ENCODE results near the gene PLS1.

PLS1 gene

DNA sequence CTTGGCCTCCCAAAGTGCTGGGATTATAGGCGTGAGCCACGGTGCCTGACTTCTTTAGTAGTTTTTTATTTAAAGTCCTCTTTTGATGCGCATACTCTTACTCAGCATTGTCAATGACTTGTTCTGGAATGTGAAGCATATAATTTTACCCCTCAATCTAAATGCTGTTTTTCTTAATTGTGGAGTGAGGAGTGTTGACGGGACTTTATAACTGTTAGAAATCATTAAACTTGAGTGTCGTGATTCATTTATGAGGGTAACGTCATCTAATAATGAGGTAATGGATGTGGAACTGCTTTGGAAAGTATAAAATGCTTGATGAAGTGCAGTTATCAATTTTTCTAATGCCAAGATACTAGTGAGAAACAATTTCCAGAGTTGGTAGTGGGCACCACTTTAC lies 48.3 kb downstream of the PLS1 start:
- no peak for DNase-seq (ENCODE audit: low read depth)

DNA sequence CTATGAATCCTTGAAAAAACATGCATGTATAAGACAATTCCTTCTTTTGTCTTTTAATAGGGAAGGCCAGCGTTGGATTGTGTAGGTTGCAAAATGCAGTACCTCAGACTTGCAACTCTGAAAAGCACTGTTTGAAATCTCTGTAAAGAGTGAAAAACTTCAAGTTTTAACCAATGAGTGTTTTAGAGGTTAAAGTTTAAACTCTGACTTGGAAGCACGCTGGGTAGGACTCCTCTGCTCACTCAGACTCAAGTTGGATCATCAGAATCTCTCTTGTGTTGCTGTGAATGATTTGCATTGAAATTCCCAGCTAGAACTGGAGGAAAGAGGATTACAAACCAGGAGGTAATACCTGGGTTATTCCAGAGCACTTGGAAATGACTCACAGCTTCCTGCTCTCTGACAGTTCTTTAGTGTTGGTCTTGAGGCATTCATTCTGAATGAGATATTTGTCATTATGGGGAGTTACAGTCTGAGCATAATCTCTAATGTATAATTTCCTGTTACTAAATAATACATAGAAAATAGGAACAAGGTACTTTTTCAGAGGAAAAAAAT lies 49.1 kb downstream of the PLS1 start:
- no peak for DNase-seq (ENCODE audit: low read depth)

DNA sequence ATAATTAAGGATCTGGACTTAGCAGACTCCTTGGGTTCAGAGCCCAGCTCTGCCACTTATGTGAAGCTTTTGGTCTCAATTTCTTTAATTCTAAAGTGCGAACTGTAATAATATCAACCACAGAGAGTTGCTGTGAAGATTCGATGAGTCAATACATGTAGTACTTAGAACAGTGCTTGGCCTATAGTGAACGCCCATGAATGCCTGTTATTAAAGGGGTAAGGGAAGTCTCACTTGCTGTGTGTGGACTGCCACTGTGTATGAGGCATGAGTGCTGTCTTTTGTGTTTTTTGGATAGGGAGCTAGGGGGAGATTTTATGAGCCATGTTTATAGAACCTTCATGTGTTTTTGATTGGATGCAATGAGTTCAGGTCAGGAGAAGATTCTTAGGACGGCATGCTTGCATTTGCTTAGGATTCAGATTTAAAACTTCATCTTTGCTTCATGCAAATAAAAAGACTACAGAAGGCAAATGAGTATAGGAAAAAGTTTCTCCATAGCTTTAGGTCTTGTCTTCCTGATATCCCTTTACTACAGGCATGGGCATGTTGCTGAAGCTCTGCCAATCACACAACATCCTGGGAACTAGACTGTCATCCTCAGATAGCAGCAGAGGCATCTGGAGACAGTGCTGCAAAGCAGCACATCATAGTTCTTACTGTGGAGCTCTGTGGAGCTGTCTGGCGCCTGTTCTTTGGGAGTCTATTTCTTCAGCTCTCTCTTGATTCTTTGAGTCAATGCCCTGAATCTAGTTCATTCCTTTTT lies 50.0 kb downstream of the PLS1 start:
- no peak for DNase-seq (ENCODE audit: low read depth)

DNA sequence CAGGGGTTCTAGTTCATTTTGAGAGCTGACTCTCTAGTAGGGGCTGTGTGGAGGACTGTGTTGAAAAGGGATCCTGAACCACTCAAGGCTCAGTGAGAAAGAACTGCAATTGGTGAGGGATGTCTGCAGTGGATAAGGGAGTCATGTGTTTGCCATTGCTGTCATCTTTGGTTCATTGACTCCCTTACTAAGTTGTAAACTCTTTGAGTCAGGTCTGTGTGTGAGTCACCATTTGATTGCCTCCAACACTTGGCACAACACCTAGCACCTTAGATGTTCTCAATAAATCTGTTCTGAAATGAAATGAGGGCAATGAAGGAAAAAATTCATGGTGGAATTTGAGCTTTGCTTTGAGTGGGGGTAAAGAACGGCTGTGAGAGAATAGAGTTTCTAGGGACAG lies 51.7 kb downstream of the PLS1 start:
- DNase-seq (ENCODE audit: low read depth), result no peak

DNA sequence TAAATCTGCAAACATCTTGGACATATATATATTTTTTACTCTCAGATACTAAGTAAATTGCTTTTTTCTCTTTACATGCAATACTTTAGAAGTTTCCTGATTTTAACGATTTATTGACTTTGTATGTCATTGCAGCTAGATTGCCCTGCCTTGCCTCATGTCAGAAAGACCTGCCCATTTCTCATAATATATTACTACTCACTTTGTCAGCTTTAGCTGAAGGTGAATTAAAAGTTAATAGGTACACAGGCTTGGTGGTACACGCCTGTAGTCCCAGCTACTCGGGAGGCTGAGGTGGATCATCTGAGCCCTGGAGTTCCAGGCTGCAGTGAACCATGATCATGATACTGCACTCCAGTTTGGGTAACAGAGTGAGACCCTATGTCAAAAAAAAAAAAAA lies 52.8 kb downstream of the PLS1 start:
- DNase-seq (ENCODE audit: low read depth), result no peak

DNA sequence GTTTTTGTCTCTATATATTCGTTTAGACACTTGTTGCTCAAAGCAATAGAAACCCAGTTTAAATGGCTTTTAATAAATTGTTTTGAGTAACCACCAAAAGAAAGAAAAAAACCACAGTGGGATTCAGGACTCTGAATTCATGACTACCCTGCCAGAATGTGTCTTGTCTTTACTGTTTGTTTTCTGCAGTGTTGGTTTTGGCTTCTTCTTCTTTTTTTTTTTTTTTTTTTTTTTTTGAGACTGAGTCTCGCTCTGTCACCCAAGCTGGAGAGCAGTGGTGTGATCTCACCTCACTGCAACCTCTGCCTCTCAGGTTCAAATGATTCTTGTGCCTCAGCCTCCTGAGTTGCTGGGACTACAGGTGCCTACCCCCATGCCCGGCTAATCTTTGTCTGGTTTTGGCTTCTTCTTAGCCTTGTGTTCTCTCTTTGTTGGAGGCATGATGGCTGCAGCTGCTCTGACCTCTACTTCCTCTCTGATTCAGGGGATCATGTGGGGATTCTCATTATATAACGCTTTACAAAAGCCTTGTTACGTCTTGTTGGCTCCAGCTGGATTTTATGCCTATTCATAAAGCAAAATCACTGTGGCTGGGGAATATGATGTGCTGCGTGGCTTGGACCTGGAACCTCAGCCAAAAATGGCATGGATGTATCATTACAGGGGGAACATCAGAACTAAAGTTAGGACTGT lies 54.0 kb downstream of the PLS1 start:
- no peak for DNase-seq (ENCODE audit: low read depth)

DNA sequence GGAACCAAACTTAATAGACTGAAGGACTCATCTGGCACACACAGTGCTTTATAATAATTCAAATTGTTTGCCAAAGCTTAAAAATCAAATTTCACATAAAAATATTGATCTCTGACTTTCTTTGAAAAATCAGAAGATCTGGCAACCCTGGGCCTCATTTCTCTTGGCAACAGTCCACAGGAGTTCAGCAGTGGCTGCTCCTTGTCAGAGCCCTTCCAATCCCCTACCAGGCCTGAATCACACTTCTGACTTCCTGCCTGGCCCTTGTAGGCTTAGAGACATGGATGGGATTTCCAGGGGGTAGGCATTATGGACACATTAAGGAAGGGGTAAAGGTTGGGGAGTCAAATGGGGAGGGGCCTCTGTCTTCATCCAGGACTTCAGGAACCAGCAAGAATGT lies 55.5 kb downstream of the PLS1 start:
- DNase-seq (ENCODE audit: low read depth), result no peak

DNA sequence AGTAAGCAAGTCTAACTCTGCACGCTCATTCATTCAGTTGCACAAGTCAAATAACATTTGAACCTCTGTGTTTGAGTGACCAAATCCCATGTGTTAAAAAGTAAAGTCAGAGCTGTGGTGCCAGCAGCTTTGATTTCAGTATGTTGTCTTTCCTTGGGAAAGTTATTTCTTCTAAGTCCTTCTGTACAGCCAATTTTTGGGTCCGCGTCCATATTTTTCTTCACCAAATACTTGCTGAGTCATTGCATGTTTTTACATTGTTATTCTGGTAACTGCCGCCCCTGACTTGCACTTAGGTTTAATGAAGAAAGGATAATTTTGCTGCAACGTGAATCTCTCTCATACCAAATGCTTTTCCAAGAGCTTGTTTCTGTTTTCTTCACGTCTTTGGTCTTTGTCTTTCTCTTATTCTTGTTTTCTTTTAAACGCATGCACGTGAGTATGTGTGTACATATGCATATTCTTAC lies 56.7 kb downstream of the PLS1 start:
- DNase-seq (ENCODE audit: low read depth), result no peak

DNA sequence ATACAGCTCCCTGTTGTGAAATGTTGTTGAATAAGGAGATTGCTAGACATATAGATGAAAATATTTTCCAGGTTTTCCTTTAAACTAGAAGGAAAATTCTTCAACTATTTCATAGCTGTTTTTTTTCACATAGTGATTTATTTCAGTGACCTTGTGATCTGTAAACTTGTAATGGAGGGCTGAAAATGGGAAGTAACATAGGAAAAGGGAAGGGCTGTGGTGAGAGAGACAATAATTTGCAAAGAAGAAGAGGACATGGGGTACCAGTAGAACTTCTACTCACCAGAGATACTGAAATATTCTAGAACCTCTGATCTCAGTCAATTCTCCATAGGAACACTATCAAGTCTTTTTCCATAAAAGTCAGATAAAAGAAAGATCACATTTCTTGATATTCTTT lies 60.4 kb downstream of the PLS1 start:
- no peak for DNase-seq (ENCODE audit: low read depth)

DNA sequence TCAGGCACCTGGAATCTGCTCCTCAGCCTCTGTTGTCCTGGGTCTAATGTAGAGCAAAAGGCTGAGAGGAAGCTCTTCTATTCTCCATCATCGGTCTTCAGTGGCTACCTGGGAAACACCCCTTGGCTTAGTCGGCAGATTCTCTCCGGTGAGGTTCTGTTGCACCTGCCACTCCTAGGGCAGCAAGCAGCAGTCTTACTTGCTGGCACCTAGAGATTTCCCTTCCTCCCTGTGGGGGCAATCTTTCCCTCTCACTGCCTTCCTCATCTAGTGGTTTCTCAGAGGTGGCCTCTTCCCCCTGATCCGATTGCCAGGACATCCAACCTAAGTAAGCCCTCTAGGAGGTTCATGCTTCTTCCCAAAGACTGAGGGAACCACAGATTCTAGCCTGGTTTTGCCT lies 60.8 kb downstream of the PLS1 start:
- no peak for DNase-seq (ENCODE audit: low read depth)

DNA sequence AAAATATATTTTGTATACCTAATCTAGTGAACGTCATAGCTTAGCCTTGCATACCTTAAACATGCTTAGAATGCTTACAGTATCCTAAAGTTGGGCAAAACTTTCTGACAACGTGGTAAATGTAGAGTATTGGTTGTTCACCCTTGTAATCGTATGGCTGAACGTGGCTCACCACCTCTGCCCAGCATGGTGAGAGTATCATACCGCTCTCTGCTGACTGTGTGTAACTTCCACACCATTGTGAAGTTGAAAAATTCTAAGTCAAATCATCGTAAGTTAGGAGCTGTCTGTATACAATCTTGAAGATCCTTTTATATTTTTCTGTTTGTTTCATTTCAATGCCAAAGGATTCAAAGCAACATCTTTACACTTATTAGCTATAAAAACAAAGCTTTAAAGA lies 64.2 kb downstream of the PLS1 start:
- DNase-seq (ENCODE audit: low read depth), result no peak

DNA sequence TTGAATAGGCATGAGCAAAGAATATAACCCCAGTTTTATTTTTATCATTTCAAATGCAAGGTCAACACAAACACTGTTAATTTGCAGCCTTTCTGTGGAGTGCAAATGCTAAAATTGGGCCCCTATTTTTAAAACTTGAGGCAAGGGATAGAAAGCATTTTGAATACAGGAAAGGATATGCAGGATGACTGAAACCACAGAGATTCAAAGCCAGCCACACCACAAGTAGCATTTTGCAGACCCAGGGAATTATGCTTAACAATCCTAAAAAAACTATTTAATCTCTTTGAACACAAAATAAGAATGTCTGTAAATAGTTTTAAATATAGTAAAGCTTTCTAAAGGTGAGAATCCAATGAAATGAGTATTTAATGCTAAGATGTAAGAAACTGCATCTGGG lies 64.7 kb downstream of the PLS1 start:
- no peak for DNase-seq (ENCODE audit: low read depth)

DNA sequence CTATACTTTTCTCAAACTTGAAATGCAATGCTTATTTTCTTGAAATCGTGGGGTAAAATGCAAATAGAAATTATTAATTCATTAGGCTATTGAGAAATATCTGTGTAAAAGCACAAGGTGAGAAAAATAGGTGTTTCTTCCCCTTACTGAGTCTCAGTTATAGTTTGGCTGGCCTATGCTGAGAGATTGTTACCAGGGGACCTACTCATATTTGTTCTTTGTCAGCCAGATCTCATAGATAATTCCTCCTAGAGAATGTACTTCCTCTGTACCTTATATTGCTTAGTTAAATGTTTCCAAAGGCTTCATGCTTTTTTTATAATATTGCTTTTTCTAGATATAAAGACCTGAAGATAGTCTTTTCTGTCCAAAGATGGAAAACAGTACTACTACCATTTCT lies 67.7 kb downstream of the PLS1 start:
- DNase-seq (ENCODE audit: low read depth), result no peak

DNA sequence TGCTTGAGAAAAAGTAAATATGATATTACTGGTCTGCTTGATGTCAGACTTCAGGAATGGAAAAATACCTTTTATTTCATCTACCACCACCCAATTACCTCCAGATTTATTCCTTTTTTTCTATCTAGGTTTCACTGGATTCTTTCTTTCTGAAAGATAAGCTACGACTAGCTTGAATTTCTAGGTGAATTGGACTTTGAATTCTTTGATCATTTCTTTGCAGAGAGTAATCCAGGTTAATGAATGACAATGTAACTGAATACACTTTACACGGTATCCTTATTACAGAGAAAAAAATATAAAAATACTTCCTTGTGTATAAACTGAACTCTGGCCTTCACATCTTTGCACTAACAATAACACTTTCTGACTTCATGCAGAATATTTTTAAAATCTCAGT lies 68.1 kb downstream of the PLS1 start:
- no peak for DNase-seq (ENCODE audit: low read depth)

DNA sequence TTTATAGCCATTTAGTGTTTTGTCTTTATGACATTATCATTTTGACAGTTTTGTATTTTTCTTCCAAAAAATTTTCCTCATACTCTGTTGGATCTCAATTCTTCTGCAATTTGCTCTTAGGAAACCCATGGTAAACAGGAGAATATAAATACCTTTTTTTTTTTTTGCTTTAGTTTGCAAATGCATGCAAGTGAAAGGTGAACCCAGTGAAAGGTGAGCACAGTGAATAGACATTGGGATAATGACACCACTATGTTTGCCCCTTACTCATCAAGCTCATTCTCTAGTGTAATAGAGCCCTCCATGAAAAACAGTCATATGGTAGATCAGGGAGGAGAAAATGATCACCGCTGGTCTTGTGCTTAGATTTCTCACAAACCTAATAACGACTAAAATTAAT lies 68.6 kb downstream of the PLS1 start:
- DNase-seq (ENCODE audit: low read depth), result no peak

DNA sequence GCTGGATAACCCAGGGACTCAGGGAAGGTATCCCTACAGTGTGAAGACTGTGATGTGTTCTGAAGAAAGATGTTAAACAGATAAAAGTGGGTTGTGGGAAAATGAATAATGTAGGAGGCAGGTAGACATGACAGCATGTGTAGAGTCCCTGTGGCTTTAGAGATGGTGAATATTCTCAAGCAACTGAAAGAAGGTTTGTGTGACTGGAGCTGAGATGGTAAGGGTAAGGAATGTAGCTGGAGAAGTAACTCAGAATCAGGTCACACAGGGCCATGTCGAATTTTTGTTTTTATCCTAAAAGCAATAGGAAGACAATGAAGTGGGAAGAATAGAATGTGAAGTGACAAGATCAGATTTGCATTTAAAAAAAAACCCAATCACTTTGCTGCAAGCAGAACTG lies 73.9 kb downstream of the PLS1 start:
- no peak for DNase-seq (ENCODE audit: low read depth)

DNA sequence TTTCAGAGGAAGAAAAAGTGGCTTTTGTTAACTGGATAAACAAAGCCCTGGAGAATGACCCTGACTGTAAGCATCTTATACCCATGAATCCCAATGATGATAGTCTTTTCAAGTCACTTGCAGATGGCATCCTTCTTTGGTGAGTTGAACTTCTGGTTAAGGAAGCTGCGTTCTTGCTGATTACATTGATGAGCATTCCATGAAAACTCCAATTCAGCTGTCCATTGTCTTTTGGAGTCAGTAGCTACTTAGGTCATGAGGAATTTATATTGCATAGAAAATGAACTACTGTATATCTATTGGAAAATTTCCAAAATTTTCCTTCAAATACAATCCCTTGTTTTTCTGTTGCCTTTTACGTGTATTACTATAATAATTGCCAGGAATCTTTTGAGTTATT lies 80.0 kb downstream of the PLS1 start:
- DNase-seq (ENCODE audit: low read depth), result no peak

DNA sequence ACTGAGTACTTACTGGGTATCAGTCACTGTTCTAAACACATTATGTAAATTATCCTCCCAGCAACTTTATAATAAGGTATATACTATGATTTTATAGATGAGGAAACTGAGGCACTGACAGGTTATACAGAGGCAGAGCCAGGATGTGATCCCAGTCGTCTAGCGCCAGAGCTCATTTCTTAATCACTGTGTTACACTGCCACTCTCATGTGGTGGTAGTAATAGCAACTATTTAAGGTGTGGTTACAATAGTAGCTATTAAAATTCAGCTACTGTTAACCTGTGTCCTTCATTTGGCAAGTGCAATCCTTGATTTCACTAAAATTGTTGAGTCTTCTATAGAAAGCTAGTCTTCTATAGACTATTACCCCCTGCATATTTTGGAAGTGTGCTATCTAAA lies 84.5 kb downstream of the PLS1 start:
- DNase-seq (ENCODE audit: low read depth), result no peak

DNA sequence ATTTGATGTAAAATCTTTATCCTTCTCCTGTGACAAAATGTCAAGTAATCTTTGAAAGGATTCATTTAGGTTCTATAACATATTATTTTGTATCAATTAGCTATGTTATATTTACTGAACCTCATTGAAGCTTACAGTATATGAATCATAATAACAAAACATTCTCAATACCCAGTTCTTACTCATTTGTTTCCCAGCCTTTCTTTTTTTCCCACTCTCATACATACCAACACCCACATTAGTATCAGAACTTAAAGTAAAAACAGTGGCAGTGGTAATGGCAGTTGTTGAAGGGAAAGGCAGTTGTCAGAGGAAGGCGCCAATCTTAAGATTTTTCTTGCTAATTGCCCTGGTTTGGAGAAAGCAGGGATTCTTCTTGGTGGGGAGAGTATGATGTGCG lies 94.4 kb downstream of the PLS1 start:
- no peak for DNase-seq (ENCODE audit: low read depth)

DNA sequence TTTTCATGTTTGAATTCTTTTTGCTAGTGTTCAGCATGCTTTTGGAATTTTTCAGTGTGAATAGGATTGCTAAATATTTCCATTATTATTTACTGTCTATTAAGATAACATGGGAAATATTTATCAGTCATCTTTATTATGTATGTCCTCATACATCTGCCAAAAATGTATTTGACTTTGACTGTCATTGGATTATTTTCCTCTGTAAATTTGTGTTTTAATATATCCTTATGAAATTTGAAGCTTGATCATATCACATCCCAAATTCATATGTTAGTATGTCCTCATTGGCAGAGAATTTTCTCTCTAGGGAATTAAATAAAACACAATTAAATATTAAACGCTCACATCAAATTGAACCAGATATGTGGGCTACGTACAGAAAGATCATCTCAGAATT lies 95.3 kb downstream of the PLS1 start:
- DNase-seq (ENCODE audit: low read depth), result no peak

DNA sequence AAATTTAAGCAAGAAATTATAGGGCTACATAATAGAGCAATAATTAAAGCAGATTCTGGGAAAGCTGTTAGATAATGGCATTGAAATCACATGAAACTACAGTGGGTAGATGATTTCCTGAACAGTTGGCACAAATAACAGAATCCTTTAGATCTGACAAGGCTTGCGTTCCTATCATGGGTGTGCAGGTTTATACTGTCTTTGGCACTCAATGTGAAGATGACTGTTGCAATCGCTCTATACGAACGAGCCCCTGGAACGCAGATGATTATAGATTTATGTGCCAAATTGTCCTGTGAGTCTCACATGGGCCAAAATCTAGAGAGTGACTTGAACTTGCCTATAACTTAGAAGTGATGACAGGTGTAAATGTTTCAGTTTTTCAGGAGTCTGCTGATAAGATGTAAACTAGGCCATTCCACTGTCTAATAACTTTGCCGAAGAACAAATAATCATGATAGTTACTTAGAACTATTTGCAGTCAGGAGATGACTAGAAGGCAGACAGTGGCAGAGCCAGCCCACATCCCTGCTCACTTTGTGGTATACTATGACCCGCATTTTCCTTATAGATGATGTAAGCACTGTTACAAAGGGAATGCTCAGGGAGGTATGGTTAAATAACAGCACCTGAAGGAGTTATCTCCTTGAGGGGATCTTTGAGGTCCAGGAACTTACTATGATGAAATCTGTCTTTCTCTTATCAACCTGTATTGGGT lies 97.1 kb downstream of the PLS1 start:
- DNase-seq (ENCODE audit: low read depth), result no peak

DNA sequence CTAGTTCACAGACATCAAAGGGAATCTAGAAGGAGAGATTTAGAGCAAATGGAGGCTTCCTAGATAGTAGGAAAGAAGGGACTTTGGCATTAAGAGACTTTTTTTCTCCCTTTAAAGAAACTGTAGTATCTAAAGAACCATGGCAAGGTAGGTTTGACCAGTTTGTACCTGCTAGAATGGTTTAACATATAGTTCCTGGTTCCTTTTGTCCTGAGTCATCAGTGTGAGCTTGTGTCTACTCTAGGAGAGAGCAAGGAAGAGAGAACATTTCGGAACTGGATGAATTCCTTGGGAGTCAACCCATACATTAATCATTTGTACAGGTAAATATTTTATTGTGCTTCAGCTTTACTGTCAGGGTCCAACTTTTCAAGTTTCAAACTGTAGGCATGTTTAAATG lies 98.0 kb downstream of the PLS1 start:
- DNase-seq (ENCODE audit: low read depth), result no peak

DNA sequence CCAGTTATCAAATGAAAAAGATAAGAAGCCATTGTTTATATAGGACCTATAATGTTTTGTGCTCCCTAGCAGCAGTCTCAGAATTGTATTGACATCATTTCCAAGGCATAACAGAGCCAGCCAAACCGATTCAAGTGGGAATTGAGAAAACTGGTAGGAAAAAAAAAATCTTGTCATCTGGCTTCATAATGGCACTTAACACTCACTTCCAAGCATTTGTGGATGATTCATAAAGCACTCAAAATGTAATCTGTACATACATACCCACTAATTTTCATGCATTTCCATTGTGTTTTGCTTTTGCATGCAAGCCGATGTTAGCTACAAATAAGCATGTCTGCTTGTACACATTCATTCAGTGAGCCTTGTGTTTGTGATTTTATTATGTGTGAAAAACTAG lies 109.0 kb downstream of the PLS1 start:
- DNase-seq (ENCODE audit: low read depth), result no peak
